ENCODE measurements around the gene ARHGEF7.

DNA sequence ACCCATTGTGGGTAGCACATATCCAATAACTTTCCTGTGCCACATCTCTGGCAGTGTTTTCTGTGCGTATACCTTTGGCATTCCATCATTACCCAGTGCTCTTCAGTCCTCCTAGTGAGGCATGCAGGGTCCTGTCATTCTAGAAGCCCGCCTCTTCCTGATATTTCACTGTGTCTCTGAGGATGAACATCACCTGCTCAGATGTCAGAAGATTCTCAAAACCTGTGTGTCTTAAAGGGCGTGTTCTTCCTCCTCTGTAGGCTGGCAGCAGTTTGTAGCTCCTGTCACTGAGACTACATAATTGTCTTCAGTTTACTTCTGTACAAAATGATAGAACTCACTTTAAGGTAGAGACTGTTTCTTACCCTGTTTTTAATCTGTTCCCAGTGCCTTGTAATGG is 148.5 kb downstream of the ARHGEF7 start:
- TF ChIP-seq, protein P1, sequence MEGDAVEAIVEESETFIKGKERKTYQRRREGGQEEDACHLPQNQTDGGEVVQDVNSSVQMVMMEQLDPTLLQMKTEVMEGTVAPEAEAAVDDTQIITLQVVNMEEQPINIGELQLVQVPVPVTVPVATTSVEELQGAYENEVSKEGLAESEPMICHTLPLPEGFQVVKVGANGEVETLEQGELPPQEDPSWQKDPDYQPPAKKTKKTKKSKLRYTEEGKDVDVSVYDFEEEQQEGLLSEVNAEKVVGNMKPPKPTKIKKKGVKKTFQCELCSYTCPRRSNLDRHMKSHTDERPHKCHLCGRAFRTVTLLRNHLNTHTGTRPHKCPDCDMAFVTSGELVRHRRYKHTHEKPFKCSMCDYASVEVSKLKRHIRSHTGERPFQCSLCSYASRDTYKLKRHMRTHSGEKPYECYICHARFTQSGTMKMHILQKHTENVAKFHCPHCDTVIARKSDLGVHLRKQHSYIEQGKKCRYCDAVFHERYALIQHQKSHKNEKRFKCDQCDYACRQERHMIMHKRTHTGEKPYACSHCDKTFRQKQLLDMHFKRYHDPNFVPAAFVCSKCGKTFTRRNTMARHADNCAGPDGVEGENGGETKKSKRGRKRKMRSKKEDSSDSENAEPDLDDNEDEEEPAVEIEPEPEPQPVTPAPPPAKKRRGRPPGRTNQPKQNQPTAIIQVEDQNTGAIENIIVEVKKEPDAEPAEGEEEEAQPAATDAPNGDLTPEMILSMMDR (IDR thresholded peaks at IDR 0.05): no peak
- TF ChIP-seq POLR2A (IDR thresholded peaks at IDR 0.05): no peak

Data from thyroid gland (tissue), 4 donors.